ENCODE data around the gene MANSC4.

The MANSC4 gene

GRCh38 chr12:27823038-27823437 lies 43.0 kb upstream of the MANSC4 start:
- no peak for TF ChIP-seq CTCF (conservative IDR thresholded peaks at IDR 0.05; ENCODE audit: low read depth, low read length)
- Histone ChIP-seq H3K4me1 (ENCODE audit: low read depth, poor library complexity, severe bottlenecking) (peaks cover 11% of the 10 kb centered on the region), H3K36me3 (ENCODE audit: insufficient read depth) (no peaks in the 10 kb centered on the region), H3K9ac (no peak overlapping the region), H3K4me2 (no peak overlapping the region), H2AFZ (ENCODE audit: low read depth) (no peak overlapping the region), H3K4me3 (IDR thresholded peaks at IDR 0.05; ENCODE audit: insufficient read depth, low read depth, low read length) (no peak overlapping the region), H3K27ac (no peak overlapping the region), H3K27me3 (ENCODE audit: insufficient read depth, low read depth) (no peaks in the 10 kb centered on the region), H3K79me2 (ENCODE audit: insufficient read depth, low read depth) (no peaks in the 10 kb centered on the region), H4K20me1 (ENCODE audit: insufficient read depth) (no peaks in the 10 kb centered on the region)

DNA sequence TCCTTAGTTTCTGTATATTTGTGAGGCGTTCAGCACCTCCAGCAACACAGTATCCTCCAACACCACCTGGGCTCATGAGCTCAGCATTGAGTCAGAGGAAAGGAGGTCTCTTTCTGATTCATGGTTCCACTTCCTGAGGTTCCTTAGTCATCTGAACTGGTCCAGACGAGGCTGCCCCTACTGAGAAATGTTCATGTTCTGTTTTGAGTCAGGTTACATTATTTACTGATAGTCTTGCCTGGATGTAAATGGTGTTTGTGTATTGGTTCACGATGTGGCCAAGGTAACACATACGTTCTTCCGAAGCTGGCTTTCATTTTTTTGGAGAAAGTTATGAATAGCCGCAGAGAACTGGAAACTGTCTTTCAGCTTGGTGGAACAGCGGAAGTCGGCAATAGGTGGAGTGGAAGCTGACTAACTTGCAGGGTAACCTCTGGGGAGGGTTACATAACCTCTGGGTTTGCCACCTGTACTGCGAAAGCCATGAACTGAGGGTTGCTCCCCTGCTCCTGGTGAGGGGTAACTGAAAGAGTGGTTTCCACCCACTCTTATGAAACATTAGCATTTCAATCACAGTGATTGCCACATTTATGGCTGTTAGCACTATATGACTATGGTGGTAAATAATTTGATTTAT lies 42.2 kb upstream of the MANSC4 start:
- Histone ChIP-seq H3K4me3 (IDR thresholded peaks at IDR 0.05; ENCODE audit: insufficient read depth, low read depth, low read length) (no peak overlapping the region), H3K27me3 (ENCODE audit: insufficient read depth, low read depth) (no peaks in the 10 kb centered on the region), H2AFZ (ENCODE audit: low read depth) (no peak overlapping the region), H3K4me2 (no peak overlapping the region), H3K79me2 (ENCODE audit: insufficient read depth, low read depth) (no peaks in the 10 kb centered on the region), H3K27ac (no peak overlapping the region), H3K36me3 (ENCODE audit: insufficient read depth) (no peaks in the 10 kb centered on the region), H3K4me1 (ENCODE audit: low read depth, poor library complexity, severe bottlenecking) (peaks cover 11% of the 10 kb centered on the region), H3K9ac (no peak overlapping the region), H4K20me1 (ENCODE audit: insufficient read depth) (no peaks in the 10 kb centered on the region)
- TF ChIP-seq CTCF (conservative IDR thresholded peaks at IDR 0.05; ENCODE audit: low read depth, low read length): no peak

GRCh38 chr12:27821259-27821973 lies 41.4 kb upstream of the MANSC4 start:
- TF ChIP-seq CTCF (conservative IDR thresholded peaks at IDR 0.05; ENCODE audit: low read depth, low read length): peak; percentile 77
- H3K9ac ChIP-seq: no peak overlapping the region
- no peaks in the 10 kb centered on the region for H4K20me1 ChIP-seq (ENCODE audit: insufficient read depth)
- no peak overlapping the region for H3K4me3 ChIP-seq (IDR thresholded peaks at IDR 0.05; ENCODE audit: insufficient read depth, low read depth, low read length)
- H3K4me2 ChIP-seq: peak overlapping the region; percentile 52; the same call in 1 of the 2 replicates
- H3K79me2 ChIP-seq (ENCODE audit: insufficient read depth, low read depth): no peaks in the 10 kb centered on the region
- peaks cover 11% of the 10 kb centered on the region for H3K4me1 ChIP-seq (ENCODE audit: low read depth, poor library complexity, severe bottlenecking)
- H2AFZ ChIP-seq (ENCODE audit: low read depth): 0 out of 2 replicates have a peak overlapping the region, but pooled peaks have one; percentile 47
- no peaks in the 10 kb centered on the region for H3K36me3 ChIP-seq (ENCODE audit: insufficient read depth)
- no peak overlapping the region for H3K27ac ChIP-seq
- no peaks in the 10 kb centered on the region for H3K27me3 ChIP-seq (ENCODE audit: insufficient read depth, low read depth)

GRCh38 chr12:27820564-27820963 lies 40.5 kb upstream of the MANSC4 start:
- Histone ChIP-seq H3K4me3 (IDR thresholded peaks at IDR 0.05; ENCODE audit: insufficient read depth, low read depth, low read length) (no peak overlapping the region), H3K9ac (no peak overlapping the region), H3K27ac (no peak overlapping the region), H4K20me1 (ENCODE audit: insufficient read depth) (no peaks in the 10 kb centered on the region), H3K4me2 (no peak overlapping the region), H2AFZ (ENCODE audit: low read depth) (no peak overlapping the region), H3K79me2 (ENCODE audit: insufficient read depth, low read depth) (no peaks in the 10 kb centered on the region), H3K4me1 (ENCODE audit: low read depth, poor library complexity, severe bottlenecking) (peaks cover 12% of the 10 kb centered on the region), H3K27me3 (ENCODE audit: insufficient read depth, low read depth) (no peaks in the 10 kb centered on the region), H3K36me3 (ENCODE audit: insufficient read depth) (no peaks in the 10 kb centered on the region)
- no peak for TF ChIP-seq CTCF (conservative IDR thresholded peaks at IDR 0.05; ENCODE audit: low read depth, low read length)
